Prostate gland (tissue), 2 donors: ENCODE data around the gene SLC46A1. TPM values are rescaled to one million over a fixed set of nuclear protein-coding genes. Genes with fewer than 3 reads are reported as not detected.

Experiments used
- DNase-seq: peaks from one replicate; pipeline ENCODE4 v3.0.0-alpha.2; 2019; ENCODE audit warnings: low spot score
- H3K27ac ChIP-seq, 2 donors: fragments of 200-600 bp; sonication (generic); 2 replicates each; pipeline ENCODE4 v1.5.1; 2017 to 2019
- H3K27me3 ChIP-seq: fragments of 200-600 bp; sonication (generic); replicated peaks from 2 replicates; pipeline ENCODE4 v1.5.1; 2019; ENCODE audit not compliant: insufficient read depth
- H3K36me3 ChIP-seq, 2 donors: fragments of 200-600 bp; sonication (generic); 1 replicate in 1 of 2; 2 replicates in 1 of 2; pipeline versions ENCODE4 v1.5.1 to v1.8.1; 2017 to 2019
- H3K4me1 ChIP-seq: fragments of 200-600 bp; sonication (generic); replicated peaks from 2 replicates; pipeline ENCODE4 v1.5.1; 2019
- H3K4me3 ChIP-seq, 2 donors: fragments of 200-600 bp; sonication (generic); 2 replicates each; pipeline ENCODE4 v1.5.1; 2017 to 2019
- H3K9me3 ChIP-seq: fragments of 200-600 bp; sonication (generic); 2 replicates; pipeline ENCODE4 v1.5.1; 2017
- POLR2A ChIP-seq: fragments of 450-650 bp; IDR thresholded peaks from one replicate; pipeline ENCODE4 v1.6.1; 2016; ENCODE audit warnings: antibody characterized with exemption, mild to moderate bottlenecking
- POLR2AphosphoS5 ChIP-seq: sonication (generic); formaldehyde crosslinking; IDR thresholded peaks from one replicate; pipeline ENCODE4 v1.6.1; 2017; ENCODE audit warnings: antibody characterized with exemption
- WGBS: methylation state at CpG from one replicate; pipeline ENCODE4 v1.1.5; 2018; 5-methylcytosine and 5-hydroxymethylcytosine counted together
- intact Hi-C: fragments of 100-400 bp; cut with DNase I; formaldehyde crosslinking; loops from one replicate; pipeline ENCODE4 v1.14.2; 2022
- microRNA-seq: library from miRNA; unstranded; fragments of <30 nt; microRNA quantifications from one replicate; pipeline ENCODE4, GENCODE V29; 2016
- total RNA-seq, 2 donors: library from RNA; depleted of rRNA; stranded (reverse); fragments of >200 nt; gene quantifications; one replicate each; pipeline ENCODE4 v1.1.0, GENCODE V29; 2016
- TF ChIP-seq, protein P1 (sequence below), 4 experiments: fragments of 200-600 bp in 2 of 4; fragments of 450-650 bp in 2 of 4; sonication (generic) in 2 of 4; IDR thresholded peaks; 1 replicate in 3 of 4; 2 replicates in 1 of 4; pipeline ENCODE4 v1.5.1; 2016 to 2019; ENCODE audit warnings: antibody characterized with exemption in 4 of 4, mild to moderate bottlenecking in 2 of 4, moderate library complexity in 2 of 4

SLC46A1 gene
- total RNA-seq, 2 donors from 2014 or later = 14.9 to 20.1 TPM

DNA sequence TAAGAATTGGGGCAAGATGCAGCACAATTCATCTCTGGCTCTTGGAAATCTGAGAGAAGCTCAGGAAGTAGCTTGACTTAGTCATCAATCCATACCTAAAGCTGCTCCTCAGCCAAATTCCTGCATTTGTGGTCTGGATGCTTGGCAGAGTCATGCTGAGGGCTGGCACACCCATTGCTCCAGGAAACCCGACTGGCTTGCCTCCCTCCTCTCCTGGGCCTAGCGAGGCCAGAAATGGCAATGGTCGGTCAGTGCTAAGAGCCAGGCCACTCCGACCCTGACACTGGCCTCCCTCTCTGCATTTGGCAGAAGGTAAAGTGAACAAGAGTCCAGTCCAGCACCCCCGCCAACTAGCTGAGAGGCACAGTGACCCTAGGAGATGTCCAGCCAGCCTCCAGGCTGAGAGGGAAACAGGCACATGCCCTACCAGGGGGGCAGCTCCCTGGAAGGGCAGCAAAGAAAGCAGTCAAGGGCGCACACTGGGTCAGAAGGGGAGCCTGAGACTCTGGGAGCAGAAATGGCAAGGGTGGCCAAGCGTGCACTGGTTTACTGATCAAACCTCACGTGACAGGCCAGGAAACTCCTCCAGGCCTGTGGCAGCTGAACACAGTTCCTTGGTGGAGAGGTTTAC, 58.6 kb downstream of the SLC46A1 start:
- TF ChIP-seq POLR2A (no peak), POLR2AphosphoS5 (no peak)
- TF ChIP-seq, protein P1, sequence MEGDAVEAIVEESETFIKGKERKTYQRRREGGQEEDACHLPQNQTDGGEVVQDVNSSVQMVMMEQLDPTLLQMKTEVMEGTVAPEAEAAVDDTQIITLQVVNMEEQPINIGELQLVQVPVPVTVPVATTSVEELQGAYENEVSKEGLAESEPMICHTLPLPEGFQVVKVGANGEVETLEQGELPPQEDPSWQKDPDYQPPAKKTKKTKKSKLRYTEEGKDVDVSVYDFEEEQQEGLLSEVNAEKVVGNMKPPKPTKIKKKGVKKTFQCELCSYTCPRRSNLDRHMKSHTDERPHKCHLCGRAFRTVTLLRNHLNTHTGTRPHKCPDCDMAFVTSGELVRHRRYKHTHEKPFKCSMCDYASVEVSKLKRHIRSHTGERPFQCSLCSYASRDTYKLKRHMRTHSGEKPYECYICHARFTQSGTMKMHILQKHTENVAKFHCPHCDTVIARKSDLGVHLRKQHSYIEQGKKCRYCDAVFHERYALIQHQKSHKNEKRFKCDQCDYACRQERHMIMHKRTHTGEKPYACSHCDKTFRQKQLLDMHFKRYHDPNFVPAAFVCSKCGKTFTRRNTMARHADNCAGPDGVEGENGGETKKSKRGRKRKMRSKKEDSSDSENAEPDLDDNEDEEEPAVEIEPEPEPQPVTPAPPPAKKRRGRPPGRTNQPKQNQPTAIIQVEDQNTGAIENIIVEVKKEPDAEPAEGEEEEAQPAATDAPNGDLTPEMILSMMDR (IDR thresholded peaks at IDR 0.05) = no peak
- peak overlapping the region in 1 of 2 donors; percentile 18 for H3K27ac ChIP-seq
- H3K4me1 ChIP-seq = no peaks in the 10 kb centered on the region
- no peaks in the 10 kb centered on the region for H3K9me3 ChIP-seq
- whole genome bisulfite sequencing = 81% methylated on average over 8 of the region's 8 CpGs
- intact Hi-C loops = no loop called here
- H3K27me3 ChIP-seq = no peaks in the 10 kb centered on the region
- no peak for DNase-seq
- peaks cover 6 to 11% of the 10 kb centered on the region in 2 donors for H3K36me3 ChIP-seq
- no peak overlapping the region for H3K4me3 ChIP-seq

DNA sequence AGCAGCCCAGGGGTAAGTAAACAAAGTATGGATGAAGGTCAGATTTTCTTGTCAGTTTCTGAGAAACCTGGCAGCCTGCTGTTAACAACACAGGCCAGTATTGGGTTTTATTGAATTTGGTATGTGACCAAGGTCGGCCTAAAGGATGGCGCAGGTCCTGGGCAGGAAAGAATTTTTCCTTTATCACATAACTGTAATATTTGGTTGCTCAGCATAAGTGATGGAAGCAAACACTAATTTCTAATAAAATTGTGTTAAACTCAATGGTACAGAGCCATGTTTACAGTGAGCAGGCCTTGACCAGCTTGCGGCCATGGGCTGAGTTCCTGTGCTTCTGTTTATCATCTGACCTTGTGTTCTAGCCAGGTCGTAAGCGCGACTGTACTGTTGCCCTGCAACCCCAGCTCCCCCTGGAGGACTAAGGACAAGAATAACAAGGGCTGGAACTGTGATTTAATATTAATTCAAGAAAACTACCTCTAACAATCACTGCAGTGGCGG, 59.2 kb downstream of the SLC46A1 start:
- 54% methylated on average over 7 of the region's 7 CpGs for WGBS
- intact Hi-C loops = no loop called here
- TF ChIP-seq POLR2A (no peak), POLR2AphosphoS5 (peak; percentile 4)
- TF ChIP-seq, protein P1 (IDR thresholded peaks at IDR 0.05) = peak in 1 of 4 experiments; percentile 9
- H3K36me3 ChIP-seq = peaks cover 6 to 11% of the 10 kb centered on the region in 2 donors
- H3K27ac ChIP-seq = no peak overlapping the region
- no peaks in the 10 kb centered on the region for H3K4me1 ChIP-seq
- no peaks in the 10 kb centered on the region for H3K9me3 ChIP-seq
- H3K27me3 ChIP-seq = no peaks in the 10 kb centered on the region
- H3K4me3 ChIP-seq = no peak overlapping the region
- no peak for DNase-seq

DNA sequence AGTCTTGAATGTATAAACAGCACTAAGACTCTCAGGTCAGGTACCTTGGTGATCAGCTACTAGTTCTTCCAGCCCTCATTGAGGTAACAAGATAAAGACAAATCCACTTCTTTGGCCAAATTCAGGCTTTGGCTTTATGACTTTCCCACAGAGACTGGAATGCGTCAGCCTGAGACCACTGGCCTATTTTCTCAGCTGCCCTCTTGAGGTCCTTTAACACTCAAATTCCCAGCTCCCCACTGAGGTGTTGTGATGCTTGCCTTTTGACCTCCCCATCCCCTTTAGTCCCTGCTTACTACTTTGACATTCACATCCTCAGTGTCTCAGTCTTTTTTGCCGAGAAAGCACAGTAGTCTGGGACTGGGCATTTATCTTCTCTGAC, 59.8 kb downstream of the SLC46A1 start:
- no peak for TF ChIP-seq POLR2AphosphoS5
- TF ChIP-seq, protein P1 (IDR thresholded peaks at IDR 0.05) = no peak
- TF ChIP-seq POLR2A = no peak
- DNase-seq = no peak
- intact Hi-C loops = no loop called here
- H3K4me1 ChIP-seq = no peaks in the 10 kb centered on the region
- 75% methylated on average over 2 of the region's 2 CpGs for WGBS
- H3K9me3 ChIP-seq = no peaks in the 10 kb centered on the region
- no peak overlapping the region for H3K27ac ChIP-seq
- H3K27me3 ChIP-seq = no peaks in the 10 kb centered on the region
- H3K36me3 ChIP-seq = peaks cover 8 to 17% of the 10 kb centered on the region in 2 donors
- no peak overlapping the region for H3K4me3 ChIP-seq

DNA sequence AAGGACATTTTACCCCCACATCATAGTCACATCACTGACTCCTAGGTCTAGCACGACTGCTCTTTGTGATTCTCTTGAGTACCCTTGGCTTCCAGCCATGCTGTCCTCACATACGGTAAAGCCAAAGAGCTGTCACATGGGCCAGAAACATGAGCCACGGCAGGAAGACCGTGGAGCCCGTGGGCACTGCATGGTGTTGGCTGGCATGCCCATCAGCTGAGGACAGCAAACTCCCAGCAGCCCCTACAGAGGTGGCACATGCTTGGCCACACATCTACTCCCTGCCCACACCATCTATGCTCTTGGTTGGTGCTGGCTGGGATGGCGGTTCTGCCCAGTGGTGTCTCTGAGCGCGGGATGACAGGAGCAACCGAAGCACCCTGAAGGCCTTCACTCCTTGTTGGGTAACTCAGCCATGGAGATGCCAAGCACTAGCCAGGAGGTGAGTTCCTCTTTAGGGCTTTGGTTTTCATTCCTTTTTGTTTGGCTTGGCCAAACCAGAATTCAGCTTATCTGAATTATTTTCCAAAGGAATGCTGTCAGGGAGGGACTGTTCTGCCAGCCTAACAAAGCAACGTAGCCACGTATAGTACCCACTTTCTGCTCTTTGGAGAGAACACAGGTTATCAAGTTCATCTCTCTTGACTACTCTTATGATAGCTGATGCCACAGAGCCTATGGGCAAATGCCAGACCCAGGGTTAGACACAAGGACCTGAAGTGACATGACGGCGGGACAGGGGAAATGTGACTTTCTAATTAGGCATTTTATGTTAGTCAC, 60.4 kb downstream of the SLC46A1 start:
- no peaks in the 10 kb centered on the region for H3K27me3 ChIP-seq
- H3K9me3 ChIP-seq = no peaks in the 10 kb centered on the region
- H3K4me3 ChIP-seq = no peak overlapping the region
- no peaks in the 10 kb centered on the region for H3K4me1 ChIP-seq
- intact Hi-C loops = no loop called here
- no peak overlapping the region for H3K27ac ChIP-seq
- no peak for DNase-seq
- H3K36me3 ChIP-seq = peaks cover 12 to 21% of the 10 kb centered on the region in 2 donors
- TF ChIP-seq POLR2A (no peak), POLR2AphosphoS5 (no peak)
- TF ChIP-seq, protein P1 (IDR thresholded peaks at IDR 0.05) = no peak
- WGBS = 54% methylated on average over 13 of the region's 13 CpGs

Small RNA genes lying within 50 kb of the gene (microRNA-seq; reads per million reads assigned to microRNA genes)
- 0.42 reads per million for gene MIR4723

Other genes with a start within 250 kb of the SLC46A1 start
- 100 to 1,000 TPM in 1 of 2 donors, 10 to 100 TPM in 1; 11.8 to 127 TPM for gene TMEM97, start 87.0 kb downstream of the SLC46A1 start, total RNA-seq
- 10 to 100 TPM; 45.2 to 55.0 TPM for gene IFT20, start 70.7 kb downstream of the SLC46A1 start, total RNA-seq
- 10 to 100 TPM; 32.2 to 63.1 TPM for gene TNFAIP1, start 70.5 kb downstream of the SLC46A1 start, total RNA-seq
- gene POLDIP2, start 48.7 kb downstream of the SLC46A1 start, total RNA-seq = 100 to 1,000 TPM in 1 of 2 donors, 10 to 100 TPM in 1; 94.4 to 140 TPM
- gene SEBOX, start 41.0 kb downstream of the SLC46A1 start, total RNA-seq = not detected
- gene VTN, start 35.9 kb downstream of the SLC46A1 start, total RNA-seq = 10 to 100 TPM in 1 of 2 donors, under 1 TPM in 1; 0.14 to 57.8 TPM
- gene SARM1, start 34.5 kb downstream of the SLC46A1 start, total RNA-seq = 10 to 100 TPM; 20.6 to 21.4 TPM
- under 1 TPM; 0.09 to 0.68 TPM for gene SLC13A2, start 67.4 kb upstream of the SLC46A1 start, total RNA-seq
- 1 to 10 TPM in 1 of 2 donors, under 1 TPM in 1; 0.64 to 1.2 TPM for gene FOXN1, start 100.1 kb upstream of the SLC46A1 start, total RNA-seq
- 100 to 1,000 TPM in 1 of 2 donors, 10 to 100 TPM in 1; 51.1 to 154 TPM for gene UNC119, start 146.4 kb upstream of the SLC46A1 start, total RNA-seq
- 100 to 1,000 TPM in 1 of 2 donors, 10 to 100 TPM in 1; 68.7 to 131 TPM for gene PIGS, start 165.3 kb upstream of the SLC46A1 start, total RNA-seq
- 10 to 100 TPM; 49.5 to 55.0 TPM for gene ALDOC, start 170.7 kb upstream of the SLC46A1 start, total RNA-seq
- gene SPAG5, start 192.8 kb upstream of the SLC46A1 start, total RNA-seq = 10 to 100 TPM in 1 of 2 donors, 1 to 10 TPM in 1; 4.6 to 17.3 TPM
- 10 to 100 TPM in 1 of 2 donors, 1 to 10 TPM in 1; 5.0 to 32.1 TPM for gene RSKR, start 208.0 kb upstream of the SLC46A1 start, total RNA-seq
- gene BLTP2, start 238.9 kb upstream of the SLC46A1 start, total RNA-seq = 10 to 100 TPM; 42.2 to 94.2 TPM